NCI-H187 treated with DMSO at 0.1 percent for 48 hours (cell line): ENCODE results near the gene LRG1.

Experiments
- DNase-seq: peaks from one replicate; lab custom pipeline; 2025; lab: John Stamatoyannopoulos, UW

The LRG1 gene

DNA sequence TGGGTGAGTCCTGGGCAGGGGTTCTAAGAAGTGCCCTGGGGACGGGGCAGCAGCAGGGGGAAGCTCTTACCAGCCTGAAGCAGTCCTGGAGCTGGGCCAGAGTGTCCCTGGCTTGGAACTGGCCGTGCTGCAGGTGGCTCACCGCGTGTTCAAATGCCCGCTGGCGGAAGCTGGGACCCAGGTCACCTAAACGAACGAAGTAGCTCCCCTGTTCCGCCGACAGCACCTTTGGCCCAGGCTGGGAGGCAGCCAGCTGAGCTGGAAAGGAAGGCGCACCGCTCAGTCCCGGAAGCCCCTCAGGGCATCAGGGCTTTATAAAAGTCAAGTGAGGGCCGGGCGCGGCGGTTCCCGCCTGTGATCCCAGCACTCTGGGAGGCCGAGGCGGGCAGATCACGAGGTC lies 31.1 kb downstream of the LRG1 start:
- no peak for DNase-seq

DNA sequence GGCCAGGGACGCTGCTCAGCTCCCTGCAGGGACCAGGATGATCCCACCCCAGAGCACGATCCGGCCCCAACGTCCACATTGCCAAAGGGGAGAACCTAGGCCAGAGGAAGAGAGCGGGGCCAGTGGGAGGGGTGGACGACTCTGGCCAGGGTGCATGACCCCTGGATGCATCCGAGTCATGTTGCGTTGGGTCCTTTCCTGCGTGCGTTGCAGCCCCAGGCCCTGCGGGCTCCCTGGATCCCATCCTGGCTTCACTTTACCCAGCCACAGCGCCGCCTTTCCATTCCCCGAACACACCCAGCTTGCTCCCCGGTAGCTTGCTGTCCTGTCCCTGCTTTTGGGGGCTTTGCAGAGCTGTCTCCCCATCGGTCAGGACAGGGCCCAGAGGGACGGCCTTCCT lies 32.0 kb downstream of the LRG1 start:
- no peak for DNase-seq

DNA sequence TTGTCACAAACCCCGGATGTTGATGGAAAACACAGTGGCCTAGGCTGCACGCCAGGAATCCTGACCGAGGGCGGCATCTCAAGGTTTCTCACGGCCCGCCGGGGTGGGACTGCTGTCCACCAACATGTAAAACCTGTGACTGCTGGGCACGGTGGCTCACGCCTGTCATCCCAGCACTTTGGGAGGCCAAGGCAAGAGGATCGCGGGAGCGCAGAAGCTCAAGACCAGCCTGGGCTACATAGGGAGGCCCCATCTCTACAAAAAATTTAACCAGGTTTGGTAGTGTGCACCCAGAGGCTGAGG lies 32.7 kb downstream of the LRG1 start:
- no peak for DNase-seq

- no peak for DNase-seq
These were observed 33.2 kb downstream of the LRG1 start for GRCh38 chr19:4506449-4507149.

- no peak for DNase-seq
These were observed 34.0 kb downstream of the LRG1 start for GRCh38 chr19:4505570-4506448.

DNA sequence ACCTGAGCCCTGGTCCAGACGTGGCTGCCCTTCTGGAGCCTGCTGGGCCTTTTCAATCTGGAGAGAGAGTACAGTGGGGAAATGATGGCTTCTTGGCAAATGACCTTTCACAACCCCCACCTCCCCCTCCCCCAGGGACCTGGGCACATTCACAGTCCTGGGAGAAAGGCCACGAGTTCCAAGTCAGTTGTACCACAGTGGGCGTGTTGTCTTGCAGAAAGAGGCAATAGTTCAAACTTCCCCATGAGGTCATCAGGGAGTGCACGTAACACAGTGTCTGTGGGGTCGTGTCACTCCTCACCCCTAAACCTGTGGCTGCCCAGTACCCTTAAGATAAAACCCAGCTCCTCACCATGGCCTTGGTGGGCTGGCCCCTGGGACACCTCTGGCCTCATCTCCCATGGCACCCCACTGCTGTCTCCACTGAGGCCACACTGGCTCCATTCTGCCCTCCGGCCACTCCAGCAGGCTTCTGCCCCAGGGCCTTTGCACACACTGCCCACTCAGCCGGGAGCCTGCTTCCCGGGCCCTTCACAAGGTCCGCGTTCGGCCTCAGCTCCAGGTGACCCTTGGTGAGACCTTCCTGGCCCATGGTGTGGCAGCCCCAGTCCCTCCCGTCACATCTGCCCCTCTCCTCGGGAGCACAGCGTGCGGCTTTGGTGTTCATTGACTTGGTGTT lies 34.8 kb downstream of the LRG1 start:
- no peak for DNase-seq

DNA sequence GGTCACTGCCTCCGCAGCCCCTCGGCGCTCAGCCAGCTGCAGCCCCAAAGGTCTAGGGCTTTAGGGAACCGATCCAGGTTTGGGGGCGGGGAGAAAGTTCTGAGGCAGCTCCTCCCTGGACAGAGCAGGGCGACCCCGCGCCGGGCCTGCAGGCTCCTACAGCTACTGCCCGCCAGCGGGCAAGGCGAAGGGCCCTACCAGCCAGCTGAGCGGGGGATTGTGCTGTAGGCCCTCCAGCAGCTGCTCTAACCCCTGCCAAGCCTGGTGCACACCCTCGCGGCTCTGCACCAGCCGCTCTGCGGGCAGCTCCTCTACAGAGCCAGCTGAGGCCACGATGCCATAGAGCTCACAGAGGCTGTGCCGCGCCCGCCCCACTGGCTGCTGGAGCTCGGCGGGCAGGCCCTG lies 35.5 kb downstream of the LRG1 start:
- no peak for DNase-seq

DNA sequence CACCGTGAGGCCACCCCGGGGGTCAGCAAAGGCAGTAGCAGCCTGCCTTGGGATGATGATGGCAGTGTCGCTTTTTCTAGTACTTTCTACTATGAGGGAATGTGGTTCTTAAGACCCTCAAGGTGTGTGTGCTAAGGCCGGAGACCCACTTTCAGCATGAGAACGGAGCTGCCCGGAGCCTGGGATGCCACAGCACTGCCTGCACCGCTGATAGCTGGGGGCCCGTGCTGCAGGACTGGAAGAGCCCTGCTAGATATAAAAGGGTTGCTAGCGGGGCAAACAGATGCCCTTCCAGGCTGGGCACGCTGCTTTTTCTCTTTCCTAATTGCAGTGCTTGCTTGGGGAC lies 36.0 kb downstream of the LRG1 start:
- no peak for DNase-seq

- no peak for DNase-seq
These were observed 36.6 kb downstream of the LRG1 start for GRCh38 chr19:4503132-4503824.

GRCh38 chr19:4502282-4503131 lies 37.3 kb downstream of the LRG1 start:
- DNase-seq, result no peak

GRCh38 chr19:4501691-4502090 lies 38.1 kb downstream of the LRG1 start:
- no peak for DNase-seq

DNA sequence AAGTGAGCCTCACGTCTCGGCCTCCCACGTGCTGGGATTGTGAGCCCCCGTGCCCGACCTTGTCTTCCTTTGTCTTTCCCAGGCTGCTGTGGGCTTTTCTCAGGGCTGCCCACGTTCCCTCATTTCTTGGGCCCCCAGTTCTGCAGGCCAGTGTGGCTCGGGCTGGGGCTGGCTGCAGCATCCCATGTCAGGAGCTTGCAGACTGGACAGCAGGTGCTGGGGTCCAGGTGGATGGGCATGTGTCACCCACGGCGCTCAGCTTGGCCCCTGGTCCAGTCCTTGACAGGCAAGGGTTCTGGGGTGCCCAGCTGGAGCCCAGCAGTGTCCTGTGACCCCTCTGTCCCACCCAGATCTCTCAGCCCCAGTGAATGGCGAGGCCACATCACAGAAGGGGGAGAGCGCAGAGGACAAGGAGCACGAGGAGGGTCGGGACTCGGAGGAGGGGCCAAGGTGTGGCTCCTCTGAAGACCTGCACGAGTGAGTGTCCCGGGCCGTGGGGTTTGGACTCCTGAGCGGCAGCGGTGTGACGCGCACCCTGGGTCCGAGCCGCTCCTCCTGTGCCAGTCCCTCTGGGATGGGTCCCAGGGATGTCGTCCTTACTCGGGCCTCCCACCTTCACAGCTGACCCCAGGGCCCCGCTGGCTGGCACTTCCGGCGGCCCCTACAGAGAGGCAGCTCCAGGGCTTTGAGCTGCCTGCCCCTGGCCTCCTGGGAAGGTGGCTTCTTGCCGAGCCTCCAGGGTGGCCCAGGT lies 38.8 kb downstream of the LRG1 start:
- DNase-seq, result no peak

GRCh38 chr19:4499855-4500254 lies 40.0 kb downstream of the LRG1 start:
- DNase-seq, result no peak

- DNase-seq, result no peak
These were observed 40.5 kb downstream of the LRG1 start for GRCh38 chr19:4499318-4499717.

DNA sequence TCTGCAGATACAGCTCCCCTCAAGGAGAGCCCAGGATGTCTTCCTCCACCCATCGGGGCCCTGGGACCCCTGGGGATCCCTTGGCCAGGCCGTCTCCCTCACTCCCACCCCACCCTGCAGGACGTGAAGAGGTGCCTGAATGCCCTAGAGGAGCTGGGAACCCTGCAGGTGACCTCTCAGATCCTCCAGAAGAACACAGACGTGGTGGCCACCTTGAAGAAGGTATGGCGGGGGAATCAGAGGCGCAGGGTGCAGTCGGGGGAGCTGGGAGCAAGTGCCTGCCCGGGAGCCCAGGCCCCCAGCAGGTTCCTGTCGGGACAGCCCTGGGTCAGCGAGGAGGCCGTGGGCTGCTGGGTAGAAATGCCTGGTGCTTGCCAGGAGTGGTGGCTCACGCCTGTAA lies 41.1 kb downstream of the LRG1 start:
- DNase-seq, result no peak

- no peak for DNase-seq
These were observed 42.0 kb downstream of the LRG1 start for GRCh38 chr19:4497770-4498389.

GRCh38 chr19:4496304-4496703 lies 43.5 kb downstream of the LRG1 start:
- DNase-seq, result no peak

GRCh38 chr19:4495471-4495870 lies 44.4 kb downstream of the LRG1 start:
- no peak for DNase-seq

GRCh38 chr19:4494691-4495064 lies 45.2 kb downstream of the LRG1 start:
- no peak for DNase-seq

DNA sequence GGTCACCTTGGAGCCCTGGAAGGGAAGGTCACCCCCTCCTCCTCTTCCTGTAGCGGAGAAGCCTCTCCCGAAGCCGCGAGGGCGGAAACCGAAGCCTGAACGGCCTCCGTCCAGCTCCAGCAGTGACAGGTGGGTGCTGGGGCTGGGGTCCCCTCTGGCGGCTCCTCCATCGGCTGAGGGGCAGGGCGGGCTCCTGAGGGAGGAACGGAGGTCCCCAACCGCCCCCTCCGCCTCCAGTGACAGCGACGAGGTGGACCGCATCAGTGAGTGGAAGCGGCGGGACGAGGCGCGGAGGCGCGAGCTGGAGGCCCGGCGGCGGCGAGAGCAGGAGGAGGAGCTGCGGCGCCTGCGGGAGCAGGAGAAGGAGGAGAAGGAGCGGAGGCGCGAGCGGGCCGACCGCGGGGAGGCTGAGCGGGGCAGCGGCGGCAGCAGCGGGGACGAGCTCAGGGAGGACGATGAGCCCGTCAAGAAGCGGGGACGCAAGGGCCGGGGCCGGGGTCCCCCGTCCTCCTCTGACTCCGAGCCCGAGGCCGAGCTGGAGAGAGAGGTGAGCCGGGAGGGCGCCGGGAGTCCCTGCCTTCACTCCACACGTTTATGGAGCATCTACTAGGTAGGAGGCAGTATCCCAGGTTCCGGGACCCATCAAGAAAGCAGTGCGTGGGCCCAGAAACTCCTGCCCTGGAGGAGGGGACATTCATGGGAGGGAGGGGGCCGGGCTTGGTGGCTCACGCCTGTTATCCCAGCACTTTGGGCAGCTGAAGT lies 45.7 kb downstream of the LRG1 start:
- no peak for DNase-seq
